HG03565 (cell line): ENCODE data around the gene KRTAP5-7.
"Not testable (repeated sequence)": the region's sequence is repeated elsewhere in the genome, so short reads cannot be mapped to it uniquely, and the experiment has no call there.

Experiments used
- ATAC-seq: cut with Tn5 transposase; IDR thresholded peaks from one replicate; pipeline ENCODE4 v1.9.1; 2021; ENCODE audit warnings: mild to moderate bottlenecking, moderate library complexity; ENCODE audit not compliant: unreplicated experiment

The KRTAP5-7 gene

DNA sequence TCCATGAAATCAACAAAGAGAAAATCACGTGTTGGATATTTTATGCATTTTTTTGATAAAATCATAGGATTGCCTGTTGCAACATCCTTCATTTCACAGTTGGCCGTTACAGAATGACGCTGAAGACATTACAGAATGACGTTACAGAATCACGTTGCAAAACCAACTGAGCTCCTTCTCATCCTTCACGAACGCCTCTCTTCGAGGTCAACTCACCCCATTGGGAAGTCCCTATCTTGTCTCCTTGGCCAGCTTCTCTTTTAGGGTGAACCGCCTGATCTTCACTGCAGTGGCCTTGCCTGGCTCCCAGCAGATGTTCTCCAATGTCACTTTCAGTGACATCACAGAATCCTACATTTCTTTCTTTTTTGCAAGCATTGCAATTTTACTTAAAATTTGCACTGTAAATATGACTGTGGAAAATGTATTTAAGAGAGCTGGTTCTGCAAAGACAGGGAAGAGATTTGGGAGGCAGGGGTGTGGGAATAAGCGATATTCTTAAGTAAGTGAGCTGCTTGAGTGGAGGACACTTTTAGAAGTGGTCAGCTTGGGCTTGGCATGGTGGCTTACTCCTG lies 5.1 kb downstream of the KRTAP5-7 start:
- ATAC-seq: no peak

DNA sequence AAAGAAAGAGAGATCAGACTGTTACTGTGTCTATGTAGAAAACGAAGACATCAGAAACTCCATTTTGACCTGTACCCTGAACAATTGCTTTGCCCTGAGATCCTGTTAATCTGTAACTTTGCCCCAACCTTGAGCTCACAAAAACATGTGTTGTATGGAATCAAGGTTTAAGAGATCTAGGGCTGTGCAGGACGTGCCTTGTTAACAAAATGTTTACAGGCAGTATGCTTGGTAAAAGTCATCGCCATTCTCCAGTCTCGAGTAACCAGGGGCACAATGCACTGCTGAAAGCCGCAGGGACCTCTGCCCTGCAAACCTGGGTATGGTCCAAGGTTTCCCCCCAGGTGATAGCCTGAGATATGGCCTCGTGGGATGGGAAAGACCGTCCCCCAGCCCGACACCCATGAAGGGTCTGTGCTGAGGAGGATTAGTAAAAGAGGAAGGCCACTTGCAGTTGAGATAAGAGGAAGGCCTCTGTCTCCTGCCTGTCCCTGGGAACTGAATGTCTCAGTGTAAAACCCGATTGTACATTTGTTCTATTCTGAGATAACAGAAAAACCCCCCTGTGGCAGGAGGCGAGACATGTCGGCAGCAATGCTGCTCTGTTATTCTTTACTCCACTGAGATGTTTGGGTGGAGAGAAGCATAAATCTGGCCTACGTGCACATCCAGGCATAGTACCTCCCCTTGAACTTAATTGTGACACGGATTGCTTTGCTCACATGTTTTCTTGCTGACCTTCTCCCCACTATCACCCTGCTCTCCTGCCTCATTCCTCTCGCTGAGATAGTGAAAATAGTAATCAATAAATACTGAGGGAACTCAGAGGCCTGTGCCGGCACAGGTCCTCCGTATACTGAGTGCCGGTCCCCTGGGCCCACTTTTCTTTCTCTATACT lies 7.9 kb downstream of the KRTAP5-7 start:
- ATAC-seq: not testable (repeated sequence)

DNA sequence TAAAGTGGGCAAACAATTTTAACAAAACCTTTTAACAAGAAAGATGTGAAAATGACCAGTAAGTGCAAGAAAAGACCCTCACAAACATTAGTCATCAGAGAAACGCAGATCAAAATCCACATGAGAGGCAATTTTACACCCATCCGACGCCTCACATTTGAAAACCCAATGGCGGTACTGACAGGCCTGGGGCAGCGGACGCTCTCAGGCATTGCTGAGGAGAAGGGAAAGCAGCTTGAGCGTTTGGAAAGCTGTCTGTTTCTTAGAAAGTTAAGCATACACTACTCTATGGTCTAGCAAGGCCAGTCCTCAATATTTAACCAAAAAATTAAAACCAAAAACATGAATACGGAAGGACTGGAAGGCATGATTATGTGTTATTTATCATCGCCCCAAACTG lies 8.8 kb downstream of the KRTAP5-7 start:
- no peak for ATAC-seq

GRCh38 chr11:71537537-71537936 lies 10.5 kb downstream of the KRTAP5-7 start:
- ATAC-seq: no peak

- not testable (repeated sequence) for ATAC-seq
Observed at GRCh38 chr11:71537977-71538665, 11.1 kb downstream of the KRTAP5-7 start, which contains the start of gene KRTAP5-8. Gene KRTAP5-8, plus strand, starts transcription at chr11:71538025. Its CDS starts 31 bp downstream, at chr11:71538056.

GRCh38 chr11:71538666-71538990 lies 11.6 kb downstream of the KRTAP5-7 start:
- no peak for ATAC-seq

DNA sequence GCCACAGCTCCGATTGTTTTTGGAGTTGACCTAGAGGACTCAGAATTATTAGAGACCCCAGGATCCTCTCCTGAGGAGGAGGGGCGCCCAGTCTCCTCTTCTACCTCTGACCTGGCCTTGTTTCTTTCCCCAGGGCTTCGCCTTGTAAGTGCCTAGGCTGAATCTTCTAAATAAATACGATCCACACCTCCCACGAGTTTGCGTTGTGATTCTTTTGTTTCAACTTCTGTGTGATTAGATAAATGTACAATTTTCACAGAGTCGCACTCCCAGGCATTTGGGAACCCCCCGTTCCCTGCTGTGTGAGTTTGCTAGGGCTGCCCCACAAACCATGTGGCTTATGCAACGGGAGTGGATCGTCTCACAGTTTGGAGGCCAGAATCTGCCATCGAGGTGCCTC lies 11.9 kb downstream of the KRTAP5-7 start:
- ATAC-seq: no peak

- not testable (repeated sequence) for ATAC-seq
Observed at GRCh38 chr11:71539971-71540370, 12.9 kb downstream of the KRTAP5-7 start.

GRCh38 chr11:71540521-71541304 lies 13.6 kb downstream of the KRTAP5-7 start:
- not testable (repeated sequence) for ATAC-seq

DNA sequence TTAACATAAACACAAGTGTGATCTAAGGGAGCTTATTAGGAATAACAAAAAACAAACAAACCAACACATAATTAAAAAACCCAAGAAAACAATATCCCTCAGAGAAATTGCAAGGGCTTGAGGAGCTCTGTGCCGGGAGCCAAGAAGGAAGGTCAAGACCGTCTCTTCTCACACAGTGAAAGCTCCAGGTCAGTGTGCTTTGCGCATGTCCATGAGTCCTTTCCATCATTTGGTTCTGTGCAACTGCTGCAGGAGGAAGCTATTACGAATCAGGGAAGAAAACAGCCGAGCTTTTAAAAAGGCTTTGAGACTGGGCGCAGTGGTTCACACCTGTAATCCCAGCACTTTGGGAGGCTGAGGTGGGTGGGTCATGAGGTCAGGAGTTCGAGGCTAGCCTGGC lies 15.3 kb downstream of the KRTAP5-7 start:
- no peak for ATAC-seq

- ATAC-seq: no peak
Observed at GRCh38 chr11:71542879-71543777, 16.1 kb downstream of the KRTAP5-7 start.

GRCh38 chr11:71543866-71544265 lies 16.8 kb downstream of the KRTAP5-7 start:
- ATAC-seq: no peak

- ATAC-seq: no peak
Observed at GRCh38 chr11:71544525-71545214, 17.6 kb downstream of the KRTAP5-7 start.

- no peak for ATAC-seq
Observed at GRCh38 chr11:71545405-71545966, 18.4 kb downstream of the KRTAP5-7 start.

DNA sequence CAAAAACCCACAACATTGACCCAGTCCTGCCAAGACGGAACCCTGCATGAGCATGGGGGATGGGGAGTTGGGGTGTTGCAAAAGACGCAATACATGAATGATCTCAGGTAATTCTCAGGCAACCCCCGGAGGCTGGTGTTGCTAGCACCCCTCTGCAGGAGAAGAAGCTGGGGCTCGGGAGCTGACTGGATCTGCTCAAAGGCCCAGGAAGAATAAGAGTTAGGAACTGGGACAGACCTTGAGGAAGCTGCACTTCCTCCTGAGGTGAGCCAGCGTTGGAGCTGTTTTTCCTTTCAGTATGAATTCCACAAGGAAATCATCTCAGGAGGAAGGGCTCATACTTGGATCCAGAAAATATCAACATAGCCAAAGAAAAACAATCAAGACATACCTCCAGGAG lies 21.1 kb downstream of the KRTAP5-7 start, which contains the start of gene KRTAP5-9:
KRTAP5-9 (plus strand) TSS at position 301 of the 400 bp plus-strand sequence. CDS start 238 bp downstream, outside the sequence.
- no peak for ATAC-seq

- no peak for ATAC-seq
Observed at GRCh38 chr11:71548716-71549151, 21.7 kb downstream of the KRTAP5-7 start.

DNA sequence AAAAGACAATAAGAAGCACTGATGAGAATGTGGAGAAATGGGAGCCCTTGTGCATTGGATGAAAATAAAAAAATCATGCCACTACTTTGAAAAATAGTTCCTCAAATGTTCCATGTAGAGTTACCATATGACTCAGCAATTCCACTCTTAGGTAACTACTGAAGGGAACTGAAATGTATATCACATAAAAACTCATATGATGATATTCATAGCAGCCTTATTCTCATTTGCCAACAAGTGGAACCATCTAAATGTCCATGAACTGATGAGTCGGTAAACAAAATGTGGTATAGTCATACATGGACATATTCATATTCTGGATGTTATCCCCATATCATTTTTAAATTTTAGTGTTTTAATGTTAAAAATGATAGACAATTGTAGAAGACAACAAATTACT lies 24.6 kb downstream of the KRTAP5-7 start:
- ATAC-seq: no peak

DNA sequence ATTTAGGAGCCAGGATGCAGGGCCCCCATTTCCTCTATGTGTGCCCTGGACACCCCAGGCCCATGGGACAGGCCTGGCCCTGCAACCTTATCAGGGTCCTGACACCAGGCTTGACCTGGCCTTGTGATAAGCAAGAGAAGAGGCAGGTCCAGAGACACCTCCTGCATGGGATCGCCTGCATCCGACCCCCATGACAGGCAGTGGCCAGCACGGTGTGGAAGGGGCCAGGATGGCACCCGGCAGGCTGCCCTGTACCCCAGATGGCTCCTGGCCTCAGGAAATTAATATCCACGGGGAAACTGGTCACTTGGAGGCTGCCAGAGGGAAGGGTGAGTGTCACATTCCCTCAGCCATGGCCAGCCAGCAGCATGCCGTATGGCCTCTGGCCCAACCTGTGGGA lies 27.9 kb downstream of the KRTAP5-7 start:
- no peak for ATAC-seq

DNA sequence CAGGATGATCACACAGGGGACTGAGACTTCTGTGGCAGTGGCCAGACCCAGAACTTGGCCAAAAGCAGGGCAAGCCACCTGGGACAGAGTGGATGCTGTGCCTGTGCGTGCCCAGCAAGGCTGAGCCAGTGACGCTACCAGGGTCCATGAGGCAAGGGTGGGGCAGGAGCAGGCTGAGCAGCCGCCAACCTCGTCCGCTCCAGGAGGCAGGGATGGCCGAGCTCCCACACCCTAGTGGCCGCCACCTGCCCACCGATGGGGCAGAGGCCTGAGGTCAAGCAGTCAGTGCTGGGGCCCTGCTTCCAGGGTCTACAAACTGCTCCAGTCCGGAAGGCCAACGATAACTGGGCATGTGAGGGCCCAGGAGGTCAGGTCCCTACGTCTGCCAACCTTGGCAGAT lies 28.4 kb downstream of the KRTAP5-7 start:
- ATAC-seq: no peak
